Trophoblast cell (in vitro differentiated cells and primary cell): ENCODE measurements around the gene SYT15.
A peak's percentile ranks its signal among the peaks of the same experiment; 100 is the strongest.

Experiments
- DNase-seq, 2 donors: peaks; one replicate each; pipeline ENCODE4 v3.0.0-alpha.2; 2016
- H2AFZ ChIP-seq: 2 replicates; pipeline ENCODE4 v1.6.1; 2013; ENCODE audit warnings: low read length, moderate library complexity, mild to moderate bottlenecking; ENCODE audit not compliant: insufficient read depth, poor library complexity
- H2AK5ac ChIP-seq: 2 replicates; pipeline ENCODE4 v1.6.1; 2013; ENCODE audit warnings: mild to moderate bottlenecking, low read length
- H2BK120ac ChIP-seq: 2 replicates; pipeline ENCODE4 v1.6.1; 2013; ENCODE audit warnings: low read length, mild to moderate bottlenecking, moderate library complexity; ENCODE audit not compliant: insufficient read depth, poor library complexity
- H2BK12ac ChIP-seq: 2 replicates; pipeline ENCODE4 v1.6.1; 2013; ENCODE audit warnings: mild to moderate bottlenecking, low read length, moderate library complexity
- H2BK5ac ChIP-seq: 2 replicates; pipeline ENCODE4 v1.6.1; 2013; ENCODE audit warnings: low read length, low read depth, moderate library complexity, mild to moderate bottlenecking; ENCODE audit not compliant: poor library complexity
- H3K14ac ChIP-seq: 2 replicates; pipeline ENCODE4 v1.6.1; 2013; ENCODE audit warnings: mild to moderate bottlenecking, low read length
- H3K18ac ChIP-seq: 2 replicates; pipeline ENCODE4 v1.6.1; 2013; ENCODE audit warnings: mild to moderate bottlenecking, low read length
- H3K23ac ChIP-seq: 2 replicates; pipeline ENCODE4 v1.6.1; 2013; ENCODE audit warnings: low read length
- H3K27ac ChIP-seq: 2 replicates; pipeline ENCODE4 v1.5.1; 2013; ENCODE audit warnings: low read depth, mild to moderate bottlenecking, inconsistent platforms, low read length, moderate library complexity
- H3K27me3 ChIP-seq: 2 replicates; pipeline ENCODE4 v1.6.1; 2013; ENCODE audit warnings: inconsistent platforms, mild to moderate bottlenecking, low read length, moderate library complexity; ENCODE audit not compliant: insufficient read depth
- H3K36me3 ChIP-seq, 2 experiments: 1 replicate in 1 of 2; 2 replicates in 1 of 2; pipeline ENCODE4 v1.6.1; 2013; ENCODE audit warnings: low read length in 2 of 2, mild to moderate bottlenecking in 2 of 2, moderate library complexity in 1 of 2; ENCODE audit not compliant: insufficient read depth in 2 of 2, control insufficient read depth in 1 of 2
- H3K4ac ChIP-seq: 2 replicates; pipeline ENCODE4 v1.6.1; 2013; ENCODE audit warnings: low read depth, mild to moderate bottlenecking, low read length, moderate library complexity
- H3K4me1 ChIP-seq, 2 experiments: 1 replicate in 1 of 2; 2 replicates in 1 of 2; pipeline ENCODE4 v1.6.1; 2013; ENCODE audit warnings: low read length in 2 of 2, mild to moderate bottlenecking in 2 of 2, moderate library complexity in 1 of 2; ENCODE audit not compliant: insufficient read depth in 2 of 2, control insufficient read depth in 1 of 2
- H3K4me2 ChIP-seq: 2 replicates; pipeline ENCODE4 v1.6.1; 2013; ENCODE audit warnings: inconsistent platforms, mild to moderate bottlenecking, low read length, moderate library complexity
- H3K4me3 ChIP-seq: 2 replicates; pipeline ENCODE4 v1.5.1; 2013; ENCODE audit warnings: mild to moderate bottlenecking, low read depth, low read length, inconsistent platforms
- H3K79me1 ChIP-seq: one replicate; pipeline ENCODE4 v1.6.1; 2013; ENCODE audit warnings: low read length
- H3K79me2 ChIP-seq: 2 replicates; pipeline ENCODE4 v1.6.1; 2013; ENCODE audit warnings: low read length, mild to moderate bottlenecking; ENCODE audit not compliant: control insufficient read depth, insufficient read depth, poor library complexity
- H3K9ac ChIP-seq: 2 replicates; pipeline ENCODE4 v1.6.1; 2013; ENCODE audit warnings: mild to moderate bottlenecking, low read length
- H3K9me3 ChIP-seq: 2 replicates; pipeline ENCODE4 v1.6.1; 2013; ENCODE audit warnings: low read depth, mild to moderate bottlenecking, control low read depth, inconsistent platforms, low read length; ENCODE audit not compliant: insufficient read depth
- H4K12ac ChIP-seq: 2 replicates; pipeline ENCODE4 v1.6.1; 2013; ENCODE audit warnings: low read depth, mild to moderate bottlenecking, low read length, moderate library complexity
- H4K8ac ChIP-seq: 2 replicates; pipeline ENCODE4 v1.6.1; 2013; ENCODE audit warnings: low read depth, mild to moderate bottlenecking, low read length, moderate library complexity
- H4K91ac ChIP-seq: one replicate; pipeline ENCODE4 v1.6.1; 2013; ENCODE audit warnings: low read depth, mild to moderate bottlenecking, low read length, moderate library complexity
- WGBS: extraction: QIAGEN DNeasy Blood & Tissue Kit; methylation state at CpG from one replicate; pipeline ENCODE4 v1.1.7; 2013; ENCODE audit warnings: missing lambda C conversion rate; ENCODE audit not compliant: insufficient read length, insufficient coverage; ENCODE audit errors: extremely low coverage; 5-methylcytosine and 5-hydroxymethylcytosine counted together

The SYT15 gene

GRCh38 chr10:46534828-46535524 lies 44.0 kb upstream of the SYT15 start:
- Histone ChIP-seq H4K91ac (no peak overlapping the region), H3K9ac (no peak overlapping the region), H3K4me2 (no peak overlapping the region), H3K9me3 (peaks cover 2% of the 10 kb centered on the region), H2BK5ac (no peak overlapping the region), H3K4me1 (no peaks in the 10 kb centered on the region), H4K12ac (no peak overlapping the region), H2BK120ac (no peak overlapping the region), H3K27ac (no peak overlapping the region), H3K4me3 (no peak overlapping the region), H2BK12ac (no peak overlapping the region), H3K18ac (no peak overlapping the region), H3K4ac (no peak overlapping the region), H3K79me1 (no peaks in the 10 kb centered on the region), H3K27me3 (no peaks in the 10 kb centered on the region), H4K8ac (no peak overlapping the region), H3K79me2 (no peaks in the 10 kb centered on the region), H3K23ac (no peak overlapping the region), H3K36me3 (no peaks in the 10 kb centered on the region), H2AK5ac (no peak overlapping the region), H3K14ac (no peak overlapping the region), H2AFZ (no peak overlapping the region)
- no CpG with 5 or more reads among the region's 6 CpGs for WGBS
- no peak for DNase-seq

- Histone ChIP-seq H4K8ac (no peak overlapping the region), H2AK5ac (no peak overlapping the region), H3K4me2 (no peak overlapping the region), H3K27ac (no peak overlapping the region), H3K4me3 (no peak overlapping the region), H3K79me2 (no peaks in the 10 kb centered on the region), H2BK12ac (no peak overlapping the region), H4K12ac (no peak overlapping the region), H3K4ac (no peak overlapping the region), H3K4me1 (peaks cover 5 to 7% of the 10 kb centered on the region in 2 experiments), H3K18ac (no peak overlapping the region), H3K9me3 (no peaks in the 10 kb centered on the region), H3K14ac (no peak overlapping the region), H2BK5ac (no peak overlapping the region), H4K91ac (no peak overlapping the region), H3K23ac (no peak overlapping the region), H2AFZ (no peak overlapping the region), H3K79me1 (peaks cover 2% of the 10 kb centered on the region), H3K36me3 (no peaks in the 10 kb centered on the region), H3K27me3 (no peaks in the 10 kb centered on the region), H2BK120ac (no peak overlapping the region), H3K9ac (no peak overlapping the region)
- WGBS = no CpG with 5 or more reads among the region's 6 CpGs
- DNase-seq = no peak
These were observed 42.8 kb upstream of the SYT15 start for GRCh38 chr10:46536171-46536570.

- no peak overlapping the region for H2BK120ac ChIP-seq
- WGBS = no CpG with 5 or more reads among the region's 5 CpGs
- H3K18ac ChIP-seq = no peak overlapping the region
- H4K8ac ChIP-seq = no peak overlapping the region
- H3K36me3 ChIP-seq = no peaks in the 10 kb centered on the region
- H3K9me3 ChIP-seq = no peaks in the 10 kb centered on the region
- peaks cover 6 to 9% of the 10 kb centered on the region in 2 experiments for H3K4me1 ChIP-seq
- H2AFZ ChIP-seq = no peak overlapping the region
- no peaks in the 10 kb centered on the region for H3K79me2 ChIP-seq
- no peak overlapping the region for H2BK12ac ChIP-seq
- no peak overlapping the region for H3K27ac ChIP-seq
- H3K4me2 ChIP-seq = no peak overlapping the region
- H3K9ac ChIP-seq = no peak overlapping the region
- no peak overlapping the region for H4K91ac ChIP-seq
- no peak overlapping the region for H2BK5ac ChIP-seq
- DNase-seq = no peak
- no peak overlapping the region for H3K23ac ChIP-seq
- H3K27me3 ChIP-seq = no peaks in the 10 kb centered on the region
- H3K4me3 ChIP-seq = no peak overlapping the region
- H3K4ac ChIP-seq = no peak overlapping the region
- H3K14ac ChIP-seq = no peak overlapping the region
- peaks cover 4% of the 10 kb centered on the region for H3K79me1 ChIP-seq
- no peak overlapping the region for H4K12ac ChIP-seq
- no peak overlapping the region for H2AK5ac ChIP-seq
These were observed 42.1 kb upstream of the SYT15 start for GRCh38 chr10:46536781-46537180.

- Histone ChIP-seq H4K12ac (no peak overlapping the region), H3K9ac (no peak overlapping the region), H2BK120ac (no peak overlapping the region), H3K27ac (no peak overlapping the region), H4K8ac (no peak overlapping the region), H2BK12ac (no peak overlapping the region), H3K79me1 (peaks cover 4% of the 10 kb centered on the region), H3K27me3 (no peaks in the 10 kb centered on the region), H3K18ac (no peak overlapping the region), H2BK5ac (no peak overlapping the region), H3K23ac (no peak overlapping the region), H3K4me2 (no peak overlapping the region), H3K4ac (no peak overlapping the region), H4K91ac (no peak overlapping the region), H3K36me3 (no peaks in the 10 kb centered on the region), H2AFZ (no peak overlapping the region), H3K4me1 (peaks cover 6 to 9% of the 10 kb centered on the region in 2 experiments), H3K4me3 (no peak overlapping the region), H3K9me3 (no peaks in the 10 kb centered on the region), H3K14ac (no peak overlapping the region), H2AK5ac (no peak overlapping the region), H3K79me2 (no peaks in the 10 kb centered on the region)
- DNase-seq = peak; percentile 96 to 97
- WGBS = no CpG with 5 or more reads among the region's 5 CpGs
These were observed 41.6 kb upstream of the SYT15 start for GRCh38 chr10:46537309-46537708.
